Posterior vena cava (tissue), 2 donors: Measurements from ENCODE around the gene SH2B3. TPM values are rescaled to one million over a fixed set of nuclear protein-coding genes. Genes with fewer than 3 reads are reported as not detected.
A peak's percentile ranks its signal among the peaks of the same experiment; 100 is the strongest.

Experiments used
- DNase-seq: peaks from one replicate; pipeline ENCODE4 v3.0.0-alpha.2; 2020; ENCODE audit warnings: low spot score
- intact Hi-C, 2 donors: fragments of 100-400 bp; cut with DNase I; formaldehyde crosslinking; loops; one replicate each; pipeline versions ENCODE4 v1.14.1 to v1.14.2; 2022 to 2023
- total RNA-seq, 2 donors: library from RNA; stranded (reverse); fragmentation: NEBNext Ultra II Directional; extraction: Animal tissue kit (Norgen Biotek cat#: 25700); gene quantifications; one replicate each; pipeline ENCODE4 v1.2.1, GENCODE V29; 2021
- donor health status: DM: yes; HTN: yes; CAD: no.
- donor health status: DM: yes; HTN: yes; CAD: no.

Gene SH2B3
- total RNA-seq, 2 donors from 2014 or later: 31.9 to 32.4 TPM

DNA sequence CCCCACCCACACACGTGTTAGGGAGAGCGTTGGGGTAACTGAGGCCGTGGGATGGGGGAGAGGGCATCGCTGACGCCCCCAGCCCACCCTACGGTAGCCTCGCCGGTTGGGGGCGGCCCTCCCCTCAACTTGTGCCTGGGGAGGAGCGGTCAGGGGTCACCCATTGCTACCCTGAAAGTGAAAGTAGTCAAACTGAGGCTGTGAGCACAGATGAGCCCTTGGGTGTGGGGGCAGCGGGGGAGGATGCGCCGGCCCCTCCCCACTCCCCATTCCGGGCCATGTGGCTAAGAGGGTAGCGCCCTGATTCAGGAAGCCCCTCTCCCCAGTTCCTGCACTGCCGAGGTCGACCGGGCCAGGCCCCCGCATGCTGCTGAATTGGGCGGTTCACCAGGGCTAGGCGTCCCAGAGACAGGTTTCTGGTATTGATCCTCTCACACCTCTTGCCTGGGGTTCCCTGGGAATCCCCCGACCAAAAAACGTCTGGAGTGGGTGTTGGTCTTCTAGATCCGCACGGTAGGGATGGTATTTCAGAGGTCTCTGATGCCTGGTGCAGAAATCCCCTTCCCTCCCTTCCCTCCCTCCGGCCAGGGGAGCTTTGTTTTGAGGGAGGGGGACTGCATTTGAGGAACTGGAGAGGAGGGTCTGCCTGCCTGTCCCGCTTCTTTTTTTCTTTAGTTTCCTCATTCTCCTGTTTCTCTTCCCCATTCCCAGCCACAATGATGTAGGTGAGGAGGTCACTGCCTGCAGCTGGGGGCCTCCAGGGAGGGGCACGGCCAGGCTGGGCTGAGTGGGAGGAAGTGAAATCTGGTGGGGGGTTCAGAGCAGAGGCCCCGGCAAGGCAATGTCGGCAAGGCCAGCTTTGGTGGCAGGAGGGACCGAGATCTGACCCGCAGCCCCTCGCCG is 1.0 kb downstream of the SH2B3 start:
- peak; percentile 88 for DNase-seq
- intact Hi-C loops: no loop called here

- intact Hi-C loops: no loop called here
These were observed 1.8 kb downstream of the SH2B3 start for GRCh38 chr12:111407377-111408115.

DNA sequence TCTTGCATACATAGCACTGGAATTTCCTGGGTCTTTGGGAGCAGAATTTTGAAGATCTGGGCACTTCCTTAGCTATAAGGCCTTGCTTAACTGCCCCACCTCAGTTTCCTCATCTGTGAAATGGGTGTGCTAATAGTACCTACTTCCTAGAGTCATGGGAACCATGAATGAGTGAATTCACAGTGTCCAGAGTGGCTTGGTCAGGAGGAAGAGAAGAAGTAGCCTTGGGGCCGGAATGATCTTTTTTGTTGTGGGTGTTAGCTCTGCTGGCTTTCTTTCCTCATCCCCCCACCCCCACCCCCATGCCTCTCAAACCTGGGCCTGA is 2.4 kb downstream of the SH2B3 start:
- intact Hi-C loops: no loop called here
- no peak for DNase-seq

More at GRCh38 chr12:111407377-111408115, 1.8 kb downstream of the SH2B3 start:
- no peak for DNase-seq

- intact Hi-C loops: no loop called here
- no peak for DNase-seq
These were observed 3.1 kb downstream of the SH2B3 start for GRCh38 chr12:111408686-111409402.

- intact Hi-C loops: no loop called here
- peak; percentile 80 for DNase-seq
These were observed 3.7 kb downstream of the SH2B3 start for GRCh38 chr12:111409403-111409779.

DNA sequence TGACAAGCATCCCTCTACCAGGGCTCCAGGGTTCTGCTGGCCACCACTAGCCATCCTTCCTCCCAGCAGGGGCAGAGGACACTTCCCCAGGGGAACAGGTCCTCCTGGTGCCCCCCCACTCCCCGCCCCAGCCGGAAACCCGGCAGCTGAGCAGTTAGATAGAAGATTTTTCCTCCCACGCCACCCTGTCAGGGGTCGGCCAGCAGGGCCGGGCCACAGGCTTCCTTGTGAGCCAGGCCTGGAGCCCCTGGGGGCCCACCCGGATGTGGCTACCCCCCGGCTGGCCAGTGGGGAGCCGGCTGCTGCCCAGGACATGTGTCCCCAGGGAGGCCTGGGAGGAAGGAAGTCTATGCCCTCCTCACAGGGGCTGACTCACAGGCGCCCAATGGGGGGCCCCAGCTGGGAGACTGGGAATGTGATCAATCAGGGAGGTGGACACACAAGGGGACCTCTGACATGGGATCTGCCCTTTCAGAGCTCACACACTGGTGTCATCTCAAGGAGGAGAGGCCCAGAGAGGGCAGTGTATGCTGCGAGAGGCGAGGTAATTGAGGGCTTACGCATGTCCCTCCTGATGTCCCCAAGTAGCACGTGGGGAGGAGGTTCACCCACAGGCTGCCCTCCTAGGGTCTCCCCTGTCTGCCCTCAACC is 4.2 kb downstream of the SH2B3 start:
- peak; percentile 85 for DNase-seq
- intact Hi-C loops: no loop called here

DNA sequence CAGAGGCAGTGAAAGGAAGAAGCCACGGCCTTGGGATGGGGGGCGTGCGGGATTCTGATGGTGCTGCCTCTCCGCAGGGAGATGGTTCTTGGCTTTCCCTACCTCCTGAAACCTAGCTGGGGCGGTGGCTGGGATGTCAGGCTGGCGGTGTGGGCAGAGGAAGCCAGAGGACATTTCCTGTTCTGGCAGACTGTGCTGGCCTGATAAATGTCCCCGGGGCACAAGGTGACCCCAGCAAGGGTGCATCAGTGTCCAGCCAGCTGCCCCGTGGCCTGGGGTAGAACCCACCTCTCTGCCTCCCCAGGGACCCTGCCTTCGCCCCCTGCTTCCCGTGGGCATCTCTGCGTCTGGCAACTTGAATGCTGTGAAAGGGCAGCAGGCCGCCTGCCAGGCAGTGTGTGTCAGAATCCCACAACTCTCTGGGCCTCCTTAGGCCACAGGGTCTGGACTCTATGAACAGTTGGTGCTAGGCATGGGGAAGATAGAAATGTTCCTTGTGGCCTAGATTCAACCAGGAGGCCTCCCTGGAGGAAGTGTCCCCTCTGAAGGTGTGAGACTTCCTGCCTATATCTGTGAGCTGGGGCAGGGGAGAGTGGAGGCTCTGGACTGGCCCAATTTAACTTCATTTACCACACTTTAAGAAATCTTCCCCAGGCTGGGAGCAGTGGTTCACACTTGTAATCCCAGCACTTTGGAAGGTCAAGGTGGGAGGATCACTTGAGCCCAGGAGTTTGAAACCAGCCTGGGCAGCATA is 4.9 kb downstream of the SH2B3 start:
- DNase-seq: peak; percentile 81
- intact Hi-C loops: no loop called here

- intact Hi-C loops: no loop called here
- DNase-seq: no peak
These were observed 5.6 kb downstream of the SH2B3 start for GRCh38 chr12:111411185-111411764.

DNA sequence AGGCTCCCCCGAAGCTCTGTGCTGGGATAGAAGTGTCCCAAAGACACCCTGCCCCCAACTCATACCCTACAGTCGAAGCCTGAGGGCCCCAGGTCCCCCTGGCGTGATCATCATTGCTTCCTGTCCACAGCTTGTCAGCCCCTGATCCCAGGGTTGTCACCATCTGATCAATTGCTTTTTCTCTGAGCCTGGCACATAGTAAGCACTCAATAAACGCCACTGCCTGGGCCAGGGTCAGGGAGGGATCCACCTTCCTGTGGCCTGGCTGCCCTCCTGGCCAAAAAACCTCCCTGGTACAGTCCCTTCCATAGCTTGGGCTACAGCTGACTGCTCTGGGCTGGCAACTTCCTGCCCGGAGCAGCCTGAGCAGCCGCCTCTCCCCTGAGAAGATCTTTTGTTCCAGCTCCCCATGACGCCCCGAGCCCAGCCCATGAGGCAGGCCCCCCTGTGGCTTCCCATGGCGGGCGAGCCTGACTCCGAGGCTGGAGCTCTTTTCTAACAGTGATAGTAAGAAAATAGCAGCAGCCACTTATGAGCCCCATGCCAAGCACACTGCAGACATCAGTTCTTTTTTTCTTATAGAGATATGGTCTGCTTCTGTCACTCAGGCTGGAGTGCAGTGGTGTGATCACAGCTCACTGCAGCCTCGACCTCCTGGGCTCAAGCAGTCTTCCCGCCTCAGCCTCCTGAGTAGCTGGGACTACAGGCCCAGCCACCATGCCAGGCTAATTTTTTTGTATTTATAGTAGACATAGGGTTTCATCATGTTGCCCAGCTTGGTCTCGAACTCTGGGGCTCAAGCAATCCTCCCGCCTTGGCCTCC is 6.5 kb downstream of the SH2B3 start:
- intact Hi-C loops: no loop called here
- DNase-seq: no peak

DNA sequence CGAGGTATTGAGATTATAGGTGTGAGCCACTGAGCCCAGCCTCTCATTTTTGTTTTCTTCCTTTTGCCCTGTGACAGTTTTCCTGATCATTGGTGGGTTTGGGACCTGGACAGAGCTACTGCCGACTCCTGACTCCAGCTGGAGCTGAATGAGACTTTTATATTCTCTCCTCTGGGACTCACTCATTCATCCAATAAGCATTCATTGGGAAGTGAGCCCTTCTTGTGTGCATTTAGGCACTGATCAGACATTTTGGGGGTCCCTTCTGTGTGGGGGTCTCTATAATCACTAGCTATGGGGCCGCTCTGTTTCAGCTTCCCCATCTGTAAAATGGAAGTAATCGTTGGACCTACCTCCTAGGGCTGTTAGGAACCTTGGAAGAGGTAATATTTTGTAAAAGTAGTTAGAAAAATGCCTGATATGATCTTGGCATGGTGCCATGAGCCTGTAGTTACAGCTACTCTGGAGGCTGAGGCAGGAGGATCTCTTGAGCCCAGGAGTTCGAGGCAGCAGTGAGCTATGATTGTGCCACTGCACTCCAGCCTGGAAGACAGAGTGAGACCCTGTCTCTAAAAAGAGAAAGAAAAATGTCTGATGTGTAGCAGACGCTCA is 7.2 kb downstream of the SH2B3 start:
- no peak for DNase-seq
- intact Hi-C loops: no loop called here

DNA sequence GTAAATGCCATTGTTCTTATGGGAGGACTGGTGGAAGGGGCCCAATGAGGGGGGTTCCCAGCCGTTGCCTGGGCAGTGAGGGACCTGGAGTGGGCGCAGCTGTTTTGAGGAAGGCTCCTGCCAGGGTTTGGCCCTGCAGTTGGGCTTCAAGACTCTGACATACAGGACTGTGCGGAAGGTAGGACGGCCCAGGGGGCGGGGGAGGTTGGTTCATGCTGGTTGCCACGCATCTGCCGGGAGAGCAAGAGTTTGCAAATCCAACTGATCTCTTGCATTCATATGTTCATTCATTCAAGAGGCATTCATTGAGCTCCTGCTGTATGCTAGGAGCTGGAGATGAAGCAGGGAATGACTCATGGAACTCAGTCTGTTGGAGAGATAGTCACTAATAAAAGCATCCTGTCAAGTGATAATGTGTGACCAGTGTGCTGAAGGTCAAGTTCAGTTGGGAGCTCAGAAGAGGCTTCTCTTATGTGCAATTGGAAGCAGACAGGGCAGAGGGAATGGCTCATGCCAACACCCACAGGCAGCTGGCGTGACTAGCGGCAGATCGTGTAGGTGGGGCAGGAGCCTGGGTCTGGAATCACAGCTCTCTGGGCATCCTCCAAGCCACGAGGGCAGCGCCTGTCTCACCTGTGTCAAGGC is 7.8 kb downstream of the SH2B3 start:
- intact Hi-C loops: no loop called here
- no peak for DNase-seq

DNA sequence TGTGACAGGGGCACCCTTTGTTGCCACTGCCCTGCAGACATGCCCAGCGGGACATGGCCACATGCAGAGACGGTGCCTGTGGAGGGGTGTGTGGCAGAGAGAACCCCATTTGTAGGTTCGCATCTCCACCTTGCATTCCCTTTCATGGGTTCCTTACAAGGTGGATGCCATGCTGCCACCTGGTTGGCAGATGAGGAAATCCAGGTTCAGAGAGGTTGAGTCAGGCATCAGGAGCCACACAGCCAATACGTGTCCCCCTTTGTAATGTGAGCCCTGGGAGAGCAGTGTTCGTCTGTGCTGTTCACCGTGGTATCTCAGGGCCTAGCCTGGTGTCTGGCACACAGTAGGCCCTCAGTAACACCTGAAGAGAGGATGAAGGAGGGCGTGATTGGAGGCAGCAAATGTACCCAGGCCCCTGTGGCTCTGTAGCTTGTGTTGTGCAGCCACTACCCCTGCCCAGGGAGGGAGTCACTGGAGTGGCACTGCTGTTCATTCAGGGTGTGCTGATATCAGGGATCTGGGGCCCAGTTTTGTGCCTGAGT is 9.1 kb downstream of the SH2B3 start:
- no peak for DNase-seq
- intact Hi-C loops: no loop called here

GRCh38 chr12:111417290-111417689 is 11.6 kb downstream of the SH2B3 start:
- intact Hi-C loops: no loop called here
- no peak for DNase-seq

- DNase-seq: no peak
- intact Hi-C loops: no loop called here
These were observed 12.3 kb downstream of the SH2B3 start for GRCh38 chr12:111417784-111418593.

DNA sequence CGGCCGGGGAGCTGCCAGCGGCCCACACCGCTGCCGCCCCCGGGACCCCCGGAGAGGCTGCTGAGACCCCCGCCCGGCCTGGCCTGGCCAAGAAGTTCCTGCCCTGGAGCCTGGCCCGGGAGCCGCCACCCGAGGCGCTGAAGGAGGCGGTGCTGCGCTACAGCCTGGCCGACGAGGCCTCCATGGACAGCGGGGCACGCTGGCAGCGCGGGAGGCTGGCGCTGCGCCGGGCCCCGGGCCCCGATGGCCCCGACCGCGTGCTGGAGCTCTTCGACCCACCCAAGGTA is 12.8 kb downstream of the SH2B3 start:
- intact Hi-C loops: no loop called here
- DNase-seq: no peak

DNA sequence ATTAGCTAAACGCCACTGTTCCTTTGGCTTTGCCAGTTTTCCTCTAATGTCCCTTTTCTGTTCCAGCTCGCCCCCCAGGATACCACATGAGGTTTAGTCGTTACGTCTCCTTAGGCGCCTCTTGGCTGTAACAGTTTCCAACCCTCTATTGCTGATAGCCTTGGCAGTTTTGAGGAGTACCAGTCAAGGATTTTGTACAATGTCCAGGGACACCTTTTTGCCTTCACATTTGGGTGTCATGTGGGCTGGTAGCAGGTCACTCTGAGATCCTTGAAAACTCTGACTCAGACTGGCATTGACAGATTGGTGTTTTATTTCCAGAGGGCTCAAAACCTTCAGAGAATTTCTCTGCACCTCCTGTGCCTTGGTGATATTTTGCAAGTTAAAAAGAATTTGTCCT is 14.1 kb downstream of the SH2B3 start:
- intact Hi-C loops: no loop called here
- DNase-seq: no peak
